Mesendoderm (in vitro differentiated cells): ENCODE results near the gene TMEM121B.

Experiments used
- DNase-seq: peaks from one replicate; pipeline ENCODE4 v3.0.0; 2013
- H2AK5ac ChIP-seq: 2 replicates; pipeline ENCODE4 v1.6.1; 2013; ENCODE audit warnings: low read length, inconsistent platforms
- H2BK120ac ChIP-seq: 2 replicates; pipeline ENCODE4 v1.6.1; 2013; ENCODE audit warnings: low read depth, mild to moderate bottlenecking, low read length, moderate library complexity, mixed read lengths
- H2BK15ac ChIP-seq: replicated peaks from 2 replicates; pipeline ENCODE4 v1.6.1; 2013; ENCODE audit warnings: low read depth, mild to moderate bottlenecking, moderate library complexity
- H2BK5ac ChIP-seq: 2 replicates; pipeline ENCODE4 v1.6.1; 2013; ENCODE audit warnings: low read length, inconsistent platforms
- H3K18ac ChIP-seq: 2 replicates; pipeline ENCODE4 v1.6.1; 2013; ENCODE audit warnings: mild to moderate bottlenecking, low read length, mixed read lengths
- H3K23ac ChIP-seq: one replicate; pipeline ENCODE4 v1.6.1; 2013; ENCODE audit warnings: low read length
- H3K27ac ChIP-seq: 2 replicates; pipeline ENCODE4 v1.5.1; 2013; ENCODE audit warnings: low read depth, mild to moderate bottlenecking, inconsistent platforms, low read length, moderate library complexity
- H3K27me3 ChIP-seq: 2 replicates; pipeline ENCODE4 v1.6.1; 2013; ENCODE audit warnings: low read length, control low read depth, mild to moderate bottlenecking, inconsistent platforms; ENCODE audit not compliant: insufficient read depth, poor library complexity
- H3K36me3 ChIP-seq: 2 replicates; pipeline ENCODE4 v1.6.1; 2013; ENCODE audit warnings: low read length, inconsistent platforms; ENCODE audit not compliant: control insufficient read depth, insufficient read depth
- H3K4ac ChIP-seq: one replicate; pipeline ENCODE4 v1.6.1; 2013; ENCODE audit warnings: low read depth, mild to moderate bottlenecking, low read length, moderate library complexity
- H3K4me1 ChIP-seq: 2 replicates; pipeline ENCODE4 v1.6.1; 2013; ENCODE audit warnings: low read depth, low read length, inconsistent platforms; ENCODE audit not compliant: control insufficient read depth
- H3K4me2 ChIP-seq: 2 replicates; pipeline ENCODE4 v1.6.1; 2013; ENCODE audit warnings: low read length
- H3K4me3 ChIP-seq: 2 replicates; pipeline ENCODE4 v1.5.1; 2013; ENCODE audit warnings: mild to moderate bottlenecking, low read length
- H3K56ac ChIP-seq: one replicate; pipeline ENCODE4 v1.6.1; 2013; ENCODE audit warnings: low read length
- H3K79me1 ChIP-seq: 2 replicates; pipeline ENCODE4 v1.6.1; 2013; ENCODE audit warnings: low read length, inconsistent platforms
- H3K79me2 ChIP-seq: 2 replicates; pipeline ENCODE4 v1.6.1; 2013; ENCODE audit warnings: mild to moderate bottlenecking, low read length; ENCODE audit not compliant: control insufficient read depth, insufficient read depth
- H3K9ac ChIP-seq: 2 replicates; pipeline ENCODE4 v1.6.1; 2013; ENCODE audit warnings: low read length, inconsistent platforms
- H4K5ac ChIP-seq: one replicate; pipeline ENCODE4 v1.6.1; 2013; ENCODE audit warnings: low read length
- H4K8ac ChIP-seq: one replicate; pipeline ENCODE4 v1.6.1; 2013; ENCODE audit warnings: low read depth, mild to moderate bottlenecking, control low read depth, low read length, moderate library complexity
- WGBS: extraction: QIAGEN DNeasy Blood & Tissue Kit; methylation state at CpG from one replicate; pipeline ENCODE4 v1.1.7; 2013; ENCODE audit warnings: low lambda C conversion rate, missing lambda C conversion rate; ENCODE audit not compliant: insufficient coverage; ENCODE audit errors: extremely low coverage; 5-methylcytosine and 5-hydroxymethylcytosine counted together

TMEM121B gene

DNA sequence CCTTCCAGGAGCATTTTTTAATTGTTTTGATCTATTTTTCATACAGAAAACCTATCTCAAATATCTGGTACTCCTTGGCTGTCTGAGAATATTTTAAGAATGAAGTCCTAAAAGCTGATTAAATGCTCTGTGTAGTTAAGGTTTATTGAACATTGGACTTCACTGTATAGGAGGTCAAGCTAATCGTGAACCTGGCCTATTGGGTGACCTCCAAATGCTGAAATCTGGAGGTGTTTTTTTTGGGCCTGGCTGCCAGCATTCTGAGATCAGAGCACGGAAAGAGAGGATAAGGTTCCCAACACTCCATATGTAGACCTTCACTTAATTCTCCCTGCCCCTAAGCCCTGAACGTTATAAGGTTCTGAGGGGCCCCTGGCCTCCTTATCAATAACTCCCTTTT lies 28.1 kb downstream of the TMEM121B start:
- H3K9ac ChIP-seq = no peak overlapping the region
- no peak overlapping the region for H2BK120ac ChIP-seq
- DNase-seq = no peak
- H3K23ac ChIP-seq = no peak overlapping the region
- no peak overlapping the region for H2BK15ac ChIP-seq
- no peak overlapping the region for H3K4ac ChIP-seq
- H3K27me3 ChIP-seq = no peaks in the 10 kb centered on the region
- no peak overlapping the region for H3K4me2 ChIP-seq
- H3K56ac ChIP-seq = no peak overlapping the region
- H3K18ac ChIP-seq = no peak overlapping the region
- no peak overlapping the region for H3K27ac ChIP-seq
- no peaks in the 10 kb centered on the region for H3K4me1 ChIP-seq
- WGBS = no CpG with 5 or more reads among the region's 3 CpGs
- no peaks in the 10 kb centered on the region for H3K36me3 ChIP-seq
- no peak overlapping the region for H2AK5ac ChIP-seq
- H4K5ac ChIP-seq = no peak overlapping the region
- no peak overlapping the region for H3K4me3 ChIP-seq
- peaks cover 5% of the 10 kb centered on the region for H3K79me2 ChIP-seq
- H3K79me1 ChIP-seq = peaks cover 10% of the 10 kb centered on the region
- no peak overlapping the region for H4K8ac ChIP-seq
- H2BK5ac ChIP-seq = no peak overlapping the region

DNA sequence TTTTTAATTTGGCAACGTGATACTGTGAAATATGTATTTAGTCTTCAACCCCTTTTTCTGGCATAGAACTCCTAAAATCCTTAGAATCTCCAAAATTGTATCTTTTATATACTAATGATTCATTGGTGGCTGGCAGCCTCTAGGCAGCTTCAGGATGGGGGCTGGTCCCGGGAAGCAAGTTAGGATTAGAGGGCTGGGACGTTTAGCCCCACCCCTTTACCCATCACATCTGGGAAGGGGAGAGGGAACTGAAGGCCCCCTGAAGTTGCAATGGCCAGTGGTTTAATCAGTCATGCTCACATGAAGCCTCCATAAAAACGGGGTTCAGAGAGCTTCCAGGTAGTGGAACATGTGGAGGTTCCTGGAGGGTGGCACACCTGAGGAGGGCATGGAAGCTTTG lies 29.3 kb downstream of the TMEM121B start:
- no peak overlapping the region for H3K9ac ChIP-seq
- H3K36me3 ChIP-seq = no peaks in the 10 kb centered on the region
- no peak overlapping the region for H3K4me2 ChIP-seq
- no peak overlapping the region for H3K27ac ChIP-seq
- H2AK5ac ChIP-seq = no peak overlapping the region
- no peak overlapping the region for H4K5ac ChIP-seq
- no peak overlapping the region for H3K18ac ChIP-seq
- DNase-seq = no peak
- no peak overlapping the region for H2BK15ac ChIP-seq
- no peak overlapping the region for H3K4me3 ChIP-seq
- H3K4me1 ChIP-seq = no peaks in the 10 kb centered on the region
- peaks cover 13% of the 10 kb centered on the region for H3K79me1 ChIP-seq
- H3K79me2 ChIP-seq = peaks cover 6% of the 10 kb centered on the region
- H3K23ac ChIP-seq = no peak overlapping the region
- H3K4ac ChIP-seq = no peak overlapping the region
- no peak overlapping the region for H2BK120ac ChIP-seq
- no peak overlapping the region for H4K8ac ChIP-seq
- H3K56ac ChIP-seq = no peak overlapping the region
- H2BK5ac ChIP-seq = no peak overlapping the region
- H3K27me3 ChIP-seq = no peaks in the 10 kb centered on the region
- no CpG with 5 or more reads among the region's 4 CpGs for WGBS

DNA sequence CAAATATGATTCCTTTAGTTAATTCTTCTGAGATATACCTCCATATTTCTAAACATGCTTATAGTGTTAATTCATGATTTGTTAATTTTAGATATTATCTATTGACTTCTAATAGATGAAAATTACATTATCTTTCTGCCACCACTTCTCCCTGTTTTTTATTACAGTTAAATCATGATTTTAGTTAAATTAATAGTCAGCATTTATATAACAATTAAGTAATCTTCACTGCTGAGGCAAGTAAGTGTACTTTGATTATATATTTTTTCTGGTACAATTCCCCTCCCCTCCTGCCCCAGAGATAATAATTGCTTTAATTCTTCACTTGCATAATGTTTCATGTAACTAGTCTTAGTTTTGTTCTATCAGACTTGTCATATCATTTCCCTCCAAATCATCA lies 30.6 kb downstream of the TMEM121B start:
- no peaks in the 10 kb centered on the region for H3K4me1 ChIP-seq
- H4K5ac ChIP-seq = no peak overlapping the region
- H3K36me3 ChIP-seq = no peaks in the 10 kb centered on the region
- H3K9ac ChIP-seq = no peak overlapping the region
- no peaks in the 10 kb centered on the region for H3K27me3 ChIP-seq
- H3K23ac ChIP-seq = no peak overlapping the region
- no peak overlapping the region for H3K4me2 ChIP-seq
- H3K79me2 ChIP-seq = peaks cover 3% of the 10 kb centered on the region
- no peak overlapping the region for H4K8ac ChIP-seq
- no peak overlapping the region for H3K4ac ChIP-seq
- DNase-seq = no peak
- no peak overlapping the region for H2BK5ac ChIP-seq
- H3K18ac ChIP-seq = no peak overlapping the region
- no peak overlapping the region for H3K4me3 ChIP-seq
- H3K56ac ChIP-seq = no peak overlapping the region
- no peak overlapping the region for H2BK15ac ChIP-seq
- H3K27ac ChIP-seq = no peak overlapping the region
- peaks cover 10% of the 10 kb centered on the region for H3K79me1 ChIP-seq
- no peak overlapping the region for H2AK5ac ChIP-seq
- no peak overlapping the region for H2BK120ac ChIP-seq

DNA sequence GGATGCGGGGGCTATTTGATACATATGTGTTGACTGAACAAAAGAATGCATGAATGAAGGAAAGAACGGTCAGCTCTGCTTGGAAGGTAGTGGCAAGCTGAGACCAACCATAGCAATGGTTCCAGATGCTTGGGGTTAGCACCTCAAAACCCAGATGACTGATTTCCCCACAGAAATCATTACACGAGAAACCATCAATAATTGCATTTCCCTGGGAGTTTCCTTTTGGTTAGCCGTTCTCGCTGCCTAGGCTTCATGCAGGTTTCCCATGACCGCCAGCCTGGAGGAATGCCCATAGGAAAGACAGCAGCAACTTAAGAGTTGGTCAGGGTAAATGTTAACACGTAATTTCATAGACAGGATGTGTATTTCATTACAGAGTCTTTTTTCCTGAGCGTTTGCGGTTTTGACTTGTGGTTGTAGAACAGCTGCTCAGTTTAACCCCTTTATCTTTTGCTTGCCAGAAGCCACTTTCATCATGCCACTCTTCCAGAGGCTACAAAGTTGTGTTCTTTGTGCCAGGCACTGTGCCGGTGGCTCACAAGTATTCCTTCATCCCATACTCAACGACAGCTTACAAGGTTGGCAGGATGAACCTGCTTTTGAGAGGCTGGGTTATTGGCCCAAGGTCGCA lies 33.5 kb downstream of the TMEM121B start:
- Histone ChIP-seq H2BK15ac (no peak overlapping the region), H3K36me3 (no peaks in the 10 kb centered on the region), H3K79me1 (peaks cover 7% of the 10 kb centered on the region), H3K4me3 (no peak overlapping the region), H3K56ac (no peak overlapping the region), H3K4ac (no peak overlapping the region), H3K18ac (no peak overlapping the region), H3K27me3 (no peaks in the 10 kb centered on the region), H2BK5ac (no peak overlapping the region), H2AK5ac (no peak overlapping the region), H3K27ac (no peak overlapping the region), H2BK120ac (no peak overlapping the region), H3K9ac (no peak overlapping the region), H3K4me1 (no peaks in the 10 kb centered on the region), H4K5ac (no peak overlapping the region), H3K23ac (peak overlapping the region; percentile 66), H3K4me2 (no peak overlapping the region), H3K79me2 (peaks cover 3% of the 10 kb centered on the region), H4K8ac (no peak overlapping the region)
- WGBS = no CpG with 5 or more reads among the region's 12 CpGs
- no peak for DNase-seq

DNA sequence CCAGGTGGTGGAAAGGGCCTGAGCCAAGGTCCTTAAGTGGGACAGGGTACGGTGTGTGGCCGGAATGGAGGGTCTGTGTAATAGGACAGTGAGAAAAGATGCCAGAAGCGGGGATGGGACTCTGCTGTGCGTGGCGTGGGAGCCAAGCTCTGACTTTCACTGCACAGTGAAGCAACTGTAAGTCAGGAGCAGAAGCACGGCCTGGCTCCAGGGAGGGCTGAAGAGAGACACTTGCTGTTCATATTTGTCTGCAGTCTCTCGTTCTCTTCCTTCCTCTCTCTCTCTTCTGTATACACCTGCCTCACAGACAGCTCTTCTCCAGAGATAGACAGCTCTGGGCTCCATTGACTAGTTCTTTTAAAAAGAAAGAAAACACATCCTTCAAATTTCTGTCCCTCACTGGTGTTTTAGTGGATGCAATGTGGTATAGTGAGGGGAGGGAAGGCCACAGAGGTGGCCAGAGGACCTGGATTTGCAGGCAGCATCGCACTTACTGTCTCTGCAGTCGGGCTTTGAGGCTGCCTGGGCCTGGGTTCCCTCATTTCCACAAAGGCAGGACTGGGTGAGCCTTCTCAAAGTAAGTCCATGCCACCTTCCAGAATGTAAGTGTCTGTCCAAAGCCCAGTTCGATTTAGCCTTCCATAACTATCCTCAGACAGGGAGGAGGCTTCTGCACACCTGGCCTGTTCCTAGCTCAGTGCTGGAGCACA lies 34.2 kb downstream of the TMEM121B start:
- Histone ChIP-seq H2BK120ac (no peak overlapping the region), H3K4me1 (no peaks in the 10 kb centered on the region), H4K5ac (no peak overlapping the region), H3K4ac (no peak overlapping the region), H3K79me2 (peaks cover 3% of the 10 kb centered on the region), H4K8ac (no peak overlapping the region), H3K36me3 (no peaks in the 10 kb centered on the region), H3K18ac (no peak overlapping the region), H2AK5ac (no peak overlapping the region), H3K4me2 (no peak overlapping the region), H3K27ac (no peak overlapping the region), H3K27me3 (no peaks in the 10 kb centered on the region), H3K4me3 (no peak overlapping the region), H3K79me1 (peaks cover 7% of the 10 kb centered on the region), H3K56ac (no peak overlapping the region), H2BK15ac (no peak overlapping the region), H3K23ac (peak overlapping the region; percentile 66), H2BK5ac (no peak overlapping the region), H3K9ac (no peak overlapping the region)
- DNase-seq = no peak
- WGBS = no CpG with 5 or more reads among the region's 10 CpGs

DNA sequence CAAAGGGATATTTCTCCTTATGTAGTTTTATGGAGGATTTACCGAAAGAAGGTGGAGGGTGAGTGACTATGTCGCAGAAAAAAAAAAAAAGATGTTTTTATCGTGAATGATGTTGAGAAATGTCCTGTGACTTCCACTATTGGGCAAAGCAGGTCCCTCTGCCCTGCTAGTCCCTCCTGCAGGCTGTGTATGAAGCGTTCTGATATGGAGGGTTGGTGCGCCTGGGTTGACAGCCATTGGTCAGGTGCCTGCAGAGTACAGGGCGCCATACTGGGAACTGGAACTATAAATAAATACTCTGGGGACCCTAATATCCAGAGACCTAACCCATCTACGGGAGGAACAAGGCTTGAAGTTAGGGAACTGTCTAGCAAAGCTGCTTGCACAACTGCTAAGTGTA lies 34.9 kb downstream of the TMEM121B start:
- H3K4me3 ChIP-seq = no peak overlapping the region
- WGBS = no CpG with 5 or more reads among the region's 7 CpGs

More for the DNA sequence above, 34.9 kb downstream of the TMEM121B start:
- H3K27me3 ChIP-seq = no peaks in the 10 kb centered on the region
- H3K4me1 ChIP-seq = no peaks in the 10 kb centered on the region
- peak overlapping the region; percentile 79 for H3K4me2 ChIP-seq
- no peak overlapping the region for H2AK5ac ChIP-seq
- peaks cover 7% of the 10 kb centered on the region for H3K79me1 ChIP-seq
- H2BK5ac ChIP-seq = no peak overlapping the region
- no peak overlapping the region for H4K8ac ChIP-seq
- H3K23ac ChIP-seq = no peak overlapping the region
- H2BK15ac ChIP-seq = no peak overlapping the region
- H3K9ac ChIP-seq = peak overlapping the region; percentile 89
- peaks cover 3% of the 10 kb centered on the region for H3K79me2 ChIP-seq
- no peak overlapping the region for H3K4ac ChIP-seq
- no peak overlapping the region for H4K5ac ChIP-seq
- no peak overlapping the region for H3K56ac ChIP-seq
- no peak for DNase-seq
- no peak overlapping the region for H3K27ac ChIP-seq
- H3K18ac ChIP-seq = no peak overlapping the region
- H3K36me3 ChIP-seq = no peaks in the 10 kb centered on the region
- no peak overlapping the region for H2BK120ac ChIP-seq
